DOHH2 (cell line): ENCODE data around the gene SYT1.

Experiments used
- CTCF ChIP-seq: fragments of 200-600 bp; sonication (generic); IDR thresholded peaks from one replicate; pipeline ENCODE4 v1.5.1; 2014; ENCODE audit warnings: antibody characterized with exemption, mild to moderate bottlenecking, low read depth, low read length; ENCODE audit not compliant: poor library complexity, severe bottlenecking
- EZH2phosphoT487 ChIP-seq: fragments of 200-600 bp; sonication (generic); IDR thresholded peaks from 2 replicates; pipeline ENCODE4 v1.6.1; 2017; ENCODE audit warnings: borderline replicate concordance, mild to moderate bottlenecking, antibody characterized with exemption, low read length, moderate library complexity, mixed read lengths

- no peak for TF ChIP-seq CTCF
- no peak for TF ChIP-seq EZH2phosphoT487
Observed at GRCh38 chr12:79415746-79416435, 551.3 kb downstream of the SYT1 start.
